ENCODE results near the gene LHB.

LHB gene

DNA sequence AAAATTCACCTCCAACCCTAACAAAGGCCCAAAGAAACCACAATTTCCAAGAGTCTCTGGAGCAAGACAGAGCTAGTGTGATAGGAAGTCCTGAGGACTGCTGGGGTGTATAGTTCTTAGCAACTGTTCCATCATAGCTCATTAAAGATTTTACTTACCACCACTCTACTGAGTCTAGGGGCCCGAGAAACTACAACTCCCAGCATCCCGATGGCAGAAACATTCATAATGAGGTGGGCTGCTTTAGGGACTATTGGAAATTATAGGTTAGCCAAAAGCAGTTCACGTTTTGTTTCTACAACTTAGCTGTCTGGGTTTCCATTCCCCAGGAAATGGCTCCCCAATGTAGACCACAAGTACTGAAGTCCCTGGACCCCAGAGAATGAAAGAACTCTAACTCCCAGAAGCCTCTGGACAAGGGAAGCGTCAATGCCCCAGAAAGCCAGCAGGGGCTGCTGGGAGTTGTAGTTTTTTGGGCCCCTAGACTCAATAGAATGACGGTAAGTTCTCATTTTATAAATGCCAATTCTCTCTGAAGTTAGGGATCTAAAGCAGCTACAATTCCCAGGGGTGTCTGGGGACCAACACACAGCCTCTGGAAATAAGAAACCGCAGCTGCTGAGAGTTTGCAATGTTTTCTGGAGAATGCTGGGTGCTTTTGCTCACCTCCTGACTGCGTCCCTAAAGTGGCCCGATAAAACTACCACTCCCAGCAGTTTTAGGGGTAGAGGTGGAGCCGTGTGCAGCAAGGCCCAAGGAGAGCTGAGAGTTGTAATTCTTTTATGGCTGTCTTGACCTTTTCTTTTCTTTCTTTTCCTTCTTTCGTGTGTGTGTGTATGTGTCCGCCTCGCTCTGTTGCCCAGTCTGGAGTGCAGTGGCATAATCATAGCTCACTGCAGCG, 40.7 kb downstream of the LHB start:
- no peak for DNase-seq (ENCODE audit: low spot score)

DNA sequence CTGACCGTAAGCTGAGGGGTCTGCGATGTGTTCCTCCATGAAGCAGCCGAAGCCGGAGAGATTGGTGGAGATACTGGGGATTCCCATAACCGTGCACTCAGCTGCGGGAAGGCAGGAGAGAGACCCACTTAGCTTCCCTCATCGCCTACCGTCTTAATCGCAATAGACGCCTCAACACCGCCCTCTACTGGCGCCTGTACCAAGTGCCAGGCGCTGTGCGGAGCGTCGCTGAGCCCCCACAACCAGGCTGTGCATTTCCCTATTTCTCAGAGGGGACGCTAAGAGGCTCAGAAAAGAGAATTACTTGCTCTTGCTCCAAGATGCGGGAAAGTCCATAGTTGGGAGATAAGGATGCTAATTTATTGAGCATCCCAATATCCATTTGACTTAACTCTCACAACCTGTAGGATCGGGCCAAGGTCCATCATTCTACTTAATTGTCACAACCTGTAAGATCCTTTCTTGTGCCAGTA, 45.9 kb downstream of the LHB start:
- peak; percentile 88 for DNase-seq (ENCODE audit: low spot score)

DNA sequence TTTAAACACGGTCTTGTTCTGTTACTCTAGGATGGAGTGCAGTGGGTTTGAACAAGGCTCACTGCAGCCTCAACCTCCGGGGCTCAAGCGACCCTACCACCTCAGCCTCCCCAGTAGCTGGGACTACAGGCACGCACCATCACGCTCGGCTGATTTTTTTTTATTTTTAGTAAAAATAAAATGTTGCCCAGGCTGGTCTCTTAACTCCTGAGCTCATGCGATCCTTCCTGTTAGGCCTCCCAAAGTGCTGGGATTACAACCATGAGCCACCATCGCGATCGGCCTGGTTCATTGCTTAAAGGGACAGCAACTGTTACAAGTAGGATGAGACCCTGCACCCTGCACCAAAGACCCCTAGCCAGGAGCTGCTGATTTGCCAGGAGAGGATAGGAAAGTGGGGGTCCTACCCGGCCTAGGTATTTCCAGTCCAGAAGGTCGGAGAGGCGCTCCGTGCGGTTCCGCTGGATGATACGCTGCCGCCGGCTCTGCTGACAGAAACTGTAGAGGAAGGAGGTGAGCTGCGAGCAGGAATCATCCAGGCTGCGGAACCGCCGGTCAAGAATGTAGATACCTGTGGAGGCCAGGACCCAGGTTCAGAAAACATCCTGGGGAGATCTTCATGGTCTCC, 46.6 kb downstream of the LHB start:
- no peak for DNase-seq (ENCODE audit: low spot score)

DNA sequence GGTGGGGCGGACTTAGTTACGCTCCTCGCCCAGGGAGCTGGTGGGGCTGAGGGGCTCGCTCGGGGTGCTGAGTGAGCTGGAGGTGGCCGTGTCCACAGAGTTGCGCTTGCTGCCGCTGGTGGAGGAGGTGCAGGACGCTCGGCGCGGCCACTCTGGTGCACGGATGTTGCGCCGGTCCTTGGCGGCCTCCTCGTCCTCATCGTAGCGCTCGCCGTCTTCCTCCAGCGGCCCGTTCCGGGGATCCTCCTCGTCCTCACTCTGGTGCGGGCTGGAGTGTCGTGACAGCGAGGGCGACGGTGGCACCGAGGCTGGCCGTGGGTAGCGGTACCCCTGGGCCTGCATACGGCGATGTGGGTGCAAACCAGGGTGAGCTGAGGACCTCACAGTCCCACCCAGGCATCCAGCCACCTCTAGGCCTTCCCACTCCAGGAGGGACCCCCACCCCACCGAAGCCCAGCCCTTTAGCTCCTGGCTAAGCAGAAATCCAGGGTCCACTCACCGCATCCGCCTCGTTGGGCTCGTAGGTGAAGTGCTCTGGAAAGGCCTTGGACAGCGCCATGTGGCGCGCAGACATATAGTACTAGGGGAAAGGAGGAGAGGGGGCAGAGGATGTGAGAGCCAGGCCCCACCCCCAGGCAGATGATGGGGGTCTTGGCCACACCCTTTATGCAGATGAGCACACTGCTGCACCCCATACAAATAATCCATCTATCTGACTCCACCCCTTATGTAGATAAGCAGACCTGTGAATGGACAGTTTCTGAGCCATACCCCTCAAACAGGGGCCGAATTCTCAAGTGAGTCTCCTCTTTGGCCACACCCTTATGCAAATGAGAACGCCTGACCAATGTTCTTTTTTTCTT, 47.4 kb downstream of the LHB start:
- DNase-seq (ENCODE audit: low spot score) = no peak

DNA sequence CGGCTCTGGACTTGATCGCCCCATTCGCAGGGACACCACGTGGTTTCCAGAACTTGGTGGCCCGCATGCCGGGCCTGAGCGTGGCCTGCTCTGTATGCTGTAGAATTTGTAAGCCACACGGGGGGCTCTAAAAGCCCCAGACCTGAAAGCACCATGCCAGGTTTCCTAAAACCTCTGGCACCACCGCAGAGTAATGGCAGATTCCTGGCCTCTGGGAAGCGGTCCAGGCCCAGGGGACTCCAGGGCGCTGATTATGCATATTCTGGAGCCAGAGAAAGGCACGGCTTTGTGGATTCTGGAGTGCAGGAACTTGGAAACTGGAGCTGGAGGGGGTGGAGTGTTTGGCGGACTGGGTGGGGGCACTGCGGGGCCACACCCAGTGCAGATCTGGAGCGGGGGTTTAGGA, 48.1 kb downstream of the LHB start:
- no peak for DNase-seq (ENCODE audit: low spot score)

DNA sequence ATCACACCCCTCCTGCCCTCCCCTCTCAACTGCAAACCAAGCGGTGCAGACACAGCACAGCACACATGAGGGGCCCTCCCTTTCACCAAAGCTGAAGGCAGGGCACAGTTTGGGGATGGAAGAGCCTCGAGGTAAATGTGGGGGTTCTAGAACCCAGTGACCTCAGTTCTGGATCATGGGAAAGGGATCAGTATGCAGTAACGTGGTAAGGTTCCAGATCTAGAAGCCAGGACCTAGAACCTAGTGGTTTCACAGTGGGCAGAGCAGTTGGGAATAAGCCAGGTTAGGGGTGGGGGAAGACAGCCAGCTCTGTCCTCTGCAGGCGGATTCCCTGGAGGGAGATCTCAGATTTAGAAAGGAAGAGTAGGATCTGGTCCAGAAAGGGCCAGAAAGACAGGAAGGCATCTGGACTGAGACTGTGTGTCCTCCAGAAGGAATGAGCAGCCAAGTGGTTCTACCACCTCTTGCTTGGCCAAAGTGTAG, 48.7 kb downstream of the LHB start:
- DNase-seq (ENCODE audit: low spot score) = no peak

DNA sequence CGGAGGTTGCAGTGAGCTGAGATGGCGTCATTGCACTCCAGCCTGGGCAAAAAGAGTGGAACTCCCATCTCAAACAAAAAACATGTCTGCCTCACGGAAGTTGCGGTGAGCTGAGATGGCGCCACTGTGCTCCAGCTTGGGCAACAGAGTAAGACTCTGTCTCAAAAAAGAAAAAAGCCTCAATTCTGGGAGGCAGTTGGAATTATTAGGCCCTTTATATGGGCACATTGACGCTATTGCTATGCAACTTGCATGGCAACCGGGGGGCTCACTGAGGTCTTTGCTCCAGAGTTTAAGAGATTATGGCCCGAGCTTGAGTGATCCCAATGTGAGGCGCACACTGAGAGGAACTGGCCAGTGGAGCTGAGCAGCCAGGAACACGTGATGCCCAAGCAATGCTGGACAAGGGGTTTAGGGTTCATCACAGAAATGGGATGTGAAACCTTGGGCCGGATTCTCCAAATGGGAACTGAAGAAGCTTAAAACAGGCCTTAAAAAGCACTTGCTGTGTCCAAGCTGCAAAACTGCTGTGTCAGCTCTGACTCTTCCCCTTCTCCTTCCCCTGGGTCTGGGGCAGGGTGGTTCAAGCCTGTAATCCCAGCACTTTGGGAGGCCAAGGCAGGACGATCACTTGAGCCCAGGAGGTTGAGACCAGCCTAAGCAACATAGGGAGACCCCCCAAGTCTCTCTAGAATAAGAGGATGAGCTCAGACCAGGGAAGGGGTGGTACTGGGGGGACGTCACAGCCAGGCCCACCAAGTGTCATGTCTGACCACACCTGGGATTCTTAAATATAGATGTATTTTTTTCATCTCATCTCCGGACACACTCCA, 49.3 kb downstream of the LHB start:
- DNase-seq (ENCODE audit: low spot score) = no peak

DNA sequence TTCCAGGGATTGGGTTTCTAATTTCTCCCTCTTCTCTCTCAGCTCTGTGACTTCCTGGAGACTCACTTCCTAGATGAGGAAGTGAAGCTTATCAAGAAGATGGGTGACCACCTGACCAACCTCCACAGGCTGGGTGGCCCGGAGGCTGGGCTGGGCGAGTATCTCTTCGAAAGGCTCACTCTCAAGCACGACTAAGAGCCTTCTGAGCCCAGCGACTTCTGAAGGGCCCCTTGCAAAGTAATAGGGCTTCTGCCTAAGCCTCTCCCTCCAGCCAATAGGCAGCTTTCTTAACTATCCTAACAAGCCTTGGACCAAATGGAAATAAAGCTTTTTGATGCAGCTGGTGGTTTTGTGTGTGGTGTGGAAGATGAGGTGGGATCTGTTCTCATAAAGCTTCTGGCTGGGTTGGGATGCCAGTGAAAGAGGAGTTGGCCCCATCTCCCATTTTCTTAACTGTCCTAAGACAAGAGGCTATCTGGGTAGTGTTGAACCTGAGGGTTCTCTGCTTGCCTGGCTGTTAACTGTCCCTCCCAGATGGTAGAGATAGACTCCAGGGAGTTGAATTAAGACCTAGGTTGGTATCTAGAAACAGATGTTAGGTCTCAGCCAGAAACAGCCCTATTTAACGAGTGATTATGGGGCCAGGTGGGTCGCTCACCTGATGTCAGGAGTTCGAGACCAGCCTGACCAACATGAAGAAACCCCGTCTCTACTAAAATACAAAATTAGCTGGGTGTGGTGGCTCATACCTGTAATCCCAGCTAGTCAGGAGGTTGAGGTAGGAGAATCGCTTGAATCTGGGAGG, 50.1 kb downstream of the LHB start:
- no peak for DNase-seq (ENCODE audit: low spot score)
